HG02623 (cell line): ENCODE data around the gene SLC20A1.
A peak's percentile ranks its signal among the peaks of the same experiment; 100 is the strongest.

ENCODE experiments used
- ATAC-seq: cut with Tn5 transposase; IDR thresholded peaks from one replicate; pipeline ENCODE4 v1.9.1; 2021; ENCODE audit warnings: moderate library complexity; ENCODE audit not compliant: unreplicated experiment

The SLC20A1 gene

GRCh38 chr2:112682101-112682500, 36.4 kb downstream of the SLC20A1 start:
- ATAC-seq, result no peak

DNA sequence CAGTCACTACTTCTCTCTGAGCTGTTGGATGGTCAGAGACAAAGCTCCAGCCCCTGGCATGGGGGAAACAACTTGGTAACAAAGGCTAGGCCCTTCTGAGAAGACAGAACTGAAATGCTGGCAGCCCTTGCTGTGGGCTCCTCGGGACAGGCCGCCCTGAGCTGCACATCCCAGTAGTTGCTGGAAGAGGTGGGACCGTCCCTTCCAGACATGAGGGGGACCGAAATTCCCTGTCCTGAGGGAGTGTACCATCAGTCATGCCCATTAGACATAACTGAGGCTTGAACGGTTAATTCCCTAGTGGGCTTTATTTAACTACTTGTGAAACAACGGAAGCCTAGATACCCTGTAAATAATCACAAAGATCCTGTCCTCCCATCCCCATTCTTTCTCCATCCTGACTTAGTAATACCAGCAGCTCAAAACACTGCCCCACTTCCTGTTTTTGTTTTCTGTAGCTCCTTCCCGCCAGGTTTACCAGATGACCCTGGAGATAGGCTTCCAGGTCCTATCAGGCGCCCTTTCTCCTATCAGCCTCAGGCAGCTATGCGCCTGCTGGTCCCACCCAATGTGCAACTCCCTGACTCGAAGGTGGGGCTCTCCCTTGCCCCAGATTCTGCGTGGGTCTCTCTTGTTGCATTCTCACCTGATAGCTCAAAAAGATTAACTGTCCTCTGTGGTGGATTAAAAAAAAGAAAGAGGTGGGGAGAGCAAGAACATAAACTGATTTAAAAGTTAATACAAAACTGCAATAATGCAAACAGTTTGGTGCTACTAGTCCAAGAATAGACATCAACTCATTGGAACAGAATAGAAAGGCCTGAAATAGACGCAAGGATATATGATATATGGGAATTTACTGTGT, 38.0 kb downstream of the SLC20A1 start:
- no peak for ATAC-seq

- no peak for ATAC-seq
Measured at GRCh38 chr2:112684415-112684775, 38.7 kb downstream of the SLC20A1 start.

DNA sequence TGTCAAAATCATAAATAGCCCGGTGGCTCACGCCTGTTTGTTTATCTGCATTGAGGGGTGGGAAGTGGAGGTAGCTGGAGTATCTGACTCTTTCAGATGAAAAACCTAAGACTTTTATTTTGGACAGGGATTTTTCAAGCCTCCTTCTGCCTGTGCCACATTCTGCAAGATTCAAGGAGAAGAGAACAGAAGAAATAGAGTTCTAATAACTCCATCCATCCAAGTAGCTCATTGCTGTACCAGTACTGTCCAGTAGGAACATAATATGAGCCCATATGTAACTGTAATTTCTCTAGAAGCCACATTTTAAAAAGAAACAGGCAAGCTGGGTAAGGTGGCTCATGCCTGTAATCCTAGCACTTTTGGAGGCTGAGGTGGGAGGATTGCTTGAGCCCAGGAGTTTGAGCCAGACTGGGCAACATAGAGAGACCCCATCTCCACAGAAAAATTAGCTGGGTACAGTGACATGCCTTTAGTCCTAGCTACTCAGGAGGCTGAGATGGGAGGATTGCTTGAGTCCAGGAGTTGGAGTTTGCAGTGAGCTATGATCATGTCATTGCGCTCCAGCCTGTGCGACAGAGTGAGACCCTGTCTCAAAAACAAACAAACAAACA, 39.6 kb downstream of the SLC20A1 start:
- ATAC-seq, result no peak

DNA sequence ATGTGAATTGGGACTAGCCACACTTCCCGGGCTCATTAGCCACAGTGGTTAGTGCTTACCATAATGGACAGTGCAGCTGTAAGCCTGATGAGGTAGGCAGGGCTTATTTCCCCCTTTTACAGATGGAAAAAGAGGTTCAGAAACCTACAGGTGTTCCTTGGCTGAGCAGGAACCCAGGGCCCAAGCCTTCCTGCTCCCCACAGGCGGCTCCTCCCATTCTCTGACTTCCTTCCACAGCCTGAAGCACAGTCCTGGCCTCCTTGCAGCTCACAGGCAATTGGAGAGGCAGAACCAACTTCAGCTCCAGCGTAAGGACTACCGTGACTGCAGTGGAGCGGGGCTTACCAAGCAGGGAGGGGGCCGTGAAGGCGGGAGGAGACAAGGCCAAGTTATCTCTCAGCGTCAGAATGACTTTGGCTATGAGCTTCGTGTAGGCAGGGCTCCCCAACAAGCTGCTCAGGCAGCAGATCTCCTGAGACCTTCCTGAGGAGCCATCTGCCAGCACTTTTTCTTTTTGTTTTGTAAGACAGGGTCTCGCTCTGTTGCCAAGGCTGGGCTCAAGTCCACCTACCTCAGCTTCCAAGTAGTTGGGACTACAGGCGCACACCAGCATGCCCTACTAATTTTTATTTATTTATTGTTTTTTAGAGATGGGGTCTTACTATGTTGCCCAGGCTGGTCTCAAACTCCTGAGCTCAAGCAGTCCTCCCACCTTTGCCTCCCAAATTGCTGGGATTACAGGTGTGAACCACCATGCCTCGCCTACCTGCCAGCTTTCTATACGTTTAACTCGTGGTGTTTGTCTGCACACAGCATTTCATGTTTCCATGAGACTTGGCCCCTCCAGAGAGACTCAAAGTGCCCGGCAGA, 40.8 kb downstream of the SLC20A1 start:
- ATAC-seq, result peak; percentile 44

GRCh38 chr2:112687522-112687921, 41.8 kb downstream of the SLC20A1 start:
- ATAC-seq, result no peak

DNA sequence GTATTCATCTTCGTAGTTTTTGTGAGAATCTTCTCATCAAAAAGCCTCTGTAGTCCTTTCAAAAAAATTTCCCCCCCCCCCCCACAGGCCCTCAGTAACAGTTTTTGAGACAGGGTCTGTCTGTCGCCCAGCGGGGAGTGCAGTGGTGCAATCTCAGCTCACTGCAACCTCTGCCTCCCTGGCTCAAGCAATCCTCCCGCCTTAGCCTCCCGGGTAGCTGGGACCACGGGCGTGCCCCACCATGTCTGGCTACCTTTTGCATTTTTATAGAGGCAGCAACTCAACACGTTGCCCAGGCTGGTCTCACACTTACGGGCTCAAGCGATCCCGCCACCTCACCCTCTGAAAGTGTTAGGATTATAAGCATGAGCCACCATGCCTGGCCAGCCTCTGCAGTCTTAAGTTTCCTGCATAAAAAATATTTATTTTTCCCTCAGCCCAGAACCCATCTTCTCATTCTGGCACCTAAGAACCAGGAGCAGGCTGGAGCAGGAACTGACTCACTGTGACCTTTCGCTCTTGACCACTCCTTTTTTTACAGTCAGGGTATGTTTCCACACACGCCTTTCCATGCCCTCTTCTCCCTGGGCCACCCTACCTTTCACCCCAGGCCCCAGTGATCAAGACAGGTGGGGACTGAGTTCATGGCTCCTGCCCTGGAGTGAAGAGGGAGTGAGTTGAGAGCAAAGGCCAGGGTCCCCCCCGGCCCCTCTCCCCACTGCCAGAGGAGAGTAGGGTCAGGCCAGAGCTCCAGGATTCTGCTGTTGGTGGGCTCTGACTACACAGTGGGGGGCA, 42.5 kb downstream of the SLC20A1 start:
- ATAC-seq, result no peak

DNA sequence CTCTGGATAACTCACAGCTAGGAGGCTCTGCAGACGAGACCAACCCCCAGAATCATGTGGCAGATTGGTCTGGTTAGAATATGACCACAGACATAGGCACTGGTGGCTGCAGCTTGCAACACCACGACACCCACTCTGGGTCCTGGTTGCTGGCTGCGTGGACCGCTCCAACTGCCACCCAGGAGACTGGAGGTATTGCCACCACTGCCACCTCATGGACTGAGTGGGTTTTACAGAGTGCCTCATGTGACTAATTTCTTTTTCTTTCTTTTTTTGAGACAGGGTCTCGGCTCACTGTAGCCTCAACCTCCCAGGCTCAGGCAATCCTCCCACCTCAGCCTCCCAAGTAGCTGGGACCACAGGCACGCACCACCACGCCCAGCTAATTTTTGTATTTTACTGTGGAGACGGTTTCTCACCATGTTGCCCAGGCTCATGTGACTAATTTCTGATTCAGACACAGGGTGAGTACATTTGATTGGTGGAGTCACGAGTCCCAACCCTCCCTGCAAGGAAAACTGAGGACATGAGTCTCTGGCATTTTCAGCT, 45.2 kb downstream of the SLC20A1 start:
- no peak for ATAC-seq

- ATAC-seq, result no peak
Measured at GRCh38 chr2:112691881-112692281, 46.1 kb downstream of the SLC20A1 start.

DNA sequence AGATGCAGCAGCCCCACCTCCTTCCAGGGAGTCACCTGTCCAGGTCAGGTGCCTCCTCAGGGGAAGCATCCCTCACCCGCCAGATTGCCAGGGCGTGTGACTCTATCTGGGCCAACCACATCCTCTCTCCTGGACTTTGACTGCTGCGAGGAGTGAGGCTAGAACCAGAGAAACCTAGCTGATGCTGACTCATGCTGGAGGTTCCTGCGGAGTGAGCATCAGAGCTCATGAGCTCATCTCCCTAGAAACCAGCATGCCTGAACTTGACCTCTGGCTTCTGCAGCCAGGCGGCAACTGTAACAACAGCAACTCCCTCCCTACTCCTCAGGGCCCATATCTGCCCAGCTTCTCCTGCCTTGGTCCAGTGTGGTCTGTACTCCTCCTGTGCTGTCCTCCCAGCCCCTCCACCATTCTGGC, 46.8 kb downstream of the SLC20A1 start:
- peak; percentile 84 for ATAC-seq

DNA sequence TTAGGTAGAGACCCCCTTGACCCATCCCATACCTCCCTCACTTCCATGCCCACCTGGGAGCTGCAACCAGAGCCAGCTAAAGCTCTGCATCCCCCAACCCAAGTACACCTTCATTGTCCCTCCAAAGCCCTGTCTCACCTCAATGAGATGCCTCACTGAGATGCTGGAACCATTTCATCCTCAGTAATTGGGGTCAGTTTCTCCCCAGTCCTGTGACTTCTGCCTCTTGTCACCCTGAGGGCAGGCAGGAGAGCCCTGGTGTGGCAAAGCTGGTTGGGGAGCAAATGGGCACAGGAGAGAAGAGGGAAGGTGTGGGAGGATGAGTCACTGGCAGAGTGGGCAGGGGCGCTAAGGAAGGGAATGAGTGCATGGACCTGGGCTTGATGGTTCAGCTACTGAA, 47.2 kb downstream of the SLC20A1 start:
- no peak for ATAC-seq

- ATAC-seq, result no peak
Measured at GRCh38 chr2:112693596-112693995, 47.9 kb downstream of the SLC20A1 start.

DNA sequence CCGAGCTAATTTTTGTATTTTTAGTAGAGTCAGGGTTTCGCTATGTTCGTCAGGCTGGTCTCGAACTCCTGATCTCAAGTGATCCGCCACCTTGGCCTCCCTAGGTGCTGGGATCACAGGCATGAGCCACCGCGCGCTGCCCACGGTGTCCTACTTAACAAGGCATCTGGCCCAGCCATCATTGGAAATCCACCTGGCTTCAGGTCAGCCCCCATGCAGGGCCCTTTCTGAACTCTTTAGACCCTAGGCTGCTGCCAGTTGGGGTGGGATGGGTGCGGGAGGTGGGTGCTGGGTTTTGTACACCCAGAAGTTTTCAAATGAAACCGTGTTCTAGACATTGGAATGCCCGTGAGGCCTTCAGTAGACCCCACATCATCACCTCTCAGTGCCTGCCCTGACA, 48.4 kb downstream of the SLC20A1 start:
- no peak for ATAC-seq

GRCh38 chr2:112698834-112699515, 53.2 kb downstream of the SLC20A1 start:
- ATAC-seq, result no peak

DNA sequence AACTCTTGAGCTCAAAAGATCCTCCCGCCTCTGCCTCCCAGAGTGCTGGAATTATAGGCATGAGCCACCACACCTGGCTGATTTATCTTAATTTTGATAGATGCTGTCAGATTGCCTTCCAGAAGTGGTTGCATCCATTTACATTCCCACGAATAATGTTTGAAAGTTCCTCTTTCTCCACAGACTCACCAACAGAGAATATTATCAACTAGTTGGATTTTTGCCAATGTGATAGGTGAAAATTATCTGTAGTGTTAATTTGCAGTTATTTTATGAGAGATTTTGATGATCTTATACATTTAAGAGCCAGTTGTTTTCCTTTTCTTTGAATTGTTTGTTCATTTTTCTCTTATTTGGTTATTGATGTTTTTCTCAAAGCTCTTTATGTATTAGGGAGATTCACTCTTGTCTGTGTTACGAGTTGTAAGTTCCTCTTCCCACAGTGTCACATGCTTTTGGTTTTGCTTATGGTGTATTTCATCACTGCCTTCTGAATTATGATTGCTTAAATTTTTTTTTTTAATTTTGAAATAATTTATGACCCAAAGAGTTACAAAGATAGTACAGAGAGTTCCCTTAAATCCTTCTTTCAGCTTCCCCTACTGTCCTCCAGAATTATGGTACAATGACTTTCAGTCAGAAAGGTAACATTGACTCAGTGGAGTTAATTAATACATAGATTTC, 54.4 kb downstream of the SLC20A1 start:
- ATAC-seq, result no peak

DNA sequence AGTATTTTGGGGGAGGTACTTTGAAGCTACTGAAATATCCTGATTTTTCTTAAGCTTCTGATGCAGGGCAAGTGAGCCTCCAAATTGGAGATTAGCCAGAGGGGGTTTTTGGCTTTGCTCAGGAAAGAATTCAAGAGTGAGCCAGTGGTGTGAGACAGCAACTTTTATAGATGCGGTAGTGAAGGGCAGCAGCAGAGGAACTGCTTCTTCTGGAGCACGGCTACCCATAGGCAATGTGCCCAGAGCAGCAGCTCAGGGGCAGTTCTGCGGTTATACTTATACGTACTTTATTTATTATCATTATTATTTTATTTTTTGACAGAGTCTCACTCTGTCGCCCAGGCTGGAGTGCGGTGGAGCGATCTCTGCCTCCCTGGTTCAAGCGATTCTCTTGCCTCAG, 55.3 kb downstream of the SLC20A1 start:
- no peak for ATAC-seq

DNA sequence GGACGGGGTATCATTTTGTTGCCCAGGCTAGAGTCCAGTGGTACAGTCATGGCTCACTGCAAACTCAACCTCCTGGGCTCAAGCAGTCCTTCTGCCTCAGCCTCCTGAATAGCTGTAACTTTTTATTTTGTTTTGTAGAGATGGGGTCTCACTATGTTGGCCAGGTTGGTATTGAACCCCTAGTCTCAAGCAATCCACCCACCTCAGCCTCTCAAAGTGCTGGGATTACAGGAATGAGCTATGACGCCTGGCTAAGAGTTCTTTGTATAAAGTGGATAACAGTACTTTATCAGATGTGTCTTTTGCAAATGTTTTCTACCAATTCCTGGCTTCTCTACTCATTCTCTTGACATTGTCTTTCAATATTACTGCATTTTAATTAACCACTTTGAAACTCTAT, 57.9 kb downstream of the SLC20A1 start:
- ATAC-seq, result no peak

DNA sequence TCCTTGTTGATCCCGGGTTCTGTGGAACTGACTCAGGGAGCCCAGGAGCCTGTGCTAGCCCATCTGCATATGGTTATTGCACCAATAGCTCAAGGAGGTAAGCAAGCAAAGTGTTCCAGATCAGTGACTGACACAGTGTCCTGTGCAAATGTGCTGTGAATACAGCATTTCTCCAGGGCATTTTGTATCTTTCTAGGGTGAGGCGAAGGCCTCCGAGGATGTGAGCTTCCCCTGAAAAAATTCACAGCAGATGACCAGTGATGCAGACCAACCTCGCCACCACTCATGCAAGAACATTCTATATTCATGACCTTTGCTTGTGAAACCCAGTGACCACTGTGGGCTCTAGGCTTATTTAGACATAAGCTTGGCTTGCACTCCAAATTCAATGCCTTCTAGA, 59.8 kb downstream of the SLC20A1 start:
- no peak for ATAC-seq

DNA sequence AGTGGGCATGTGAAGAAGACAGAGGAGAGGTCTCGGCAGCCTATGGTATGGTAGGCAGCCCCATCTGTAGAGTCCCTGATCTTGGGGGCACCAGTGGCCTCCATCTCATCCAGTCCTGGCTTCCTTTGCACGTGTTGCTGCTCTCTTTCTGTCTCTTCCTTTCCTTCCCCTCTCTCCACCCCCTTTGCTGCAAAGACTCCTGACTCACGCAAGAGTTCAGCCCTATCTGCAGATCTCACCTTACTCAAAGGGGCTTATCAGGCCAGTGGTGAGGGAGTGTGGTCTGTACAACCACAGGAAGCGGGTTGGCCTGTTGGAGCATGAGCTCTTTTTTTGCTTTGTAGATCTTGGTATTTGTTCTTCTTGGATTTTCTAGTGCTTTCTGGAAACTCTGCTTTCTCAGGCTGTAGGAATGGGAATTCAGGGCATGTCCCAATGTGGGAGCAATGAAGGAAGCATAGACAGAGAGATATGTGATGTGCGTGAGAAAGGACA, 60.5 kb downstream of the SLC20A1 start:
- peak; percentile 40 for ATAC-seq
